Diencephalon (tissue), 1 donor: Measurements from ENCODE around the gene LTBR. TPM values are rescaled to one million over a fixed set of nuclear protein-coding genes. Genes with fewer than 3 reads are reported as not detected.

Experiments
- small RNA-seq: library from RNA; depleted of rRNA; stranded (forward); fragments of <200 nt; gene quantifications from one replicate; pipeline ENCODE3, GENCODE V24; 2014
- total RNA-seq: library from RNA; depleted of rRNA; stranded (reverse); fragments of >200 nt; gene quantifications from one replicate; pipeline ENCODE4 v1.2.3, GENCODE V29; 2014

Gene LTBR
- 4.4 TPM for total RNA-seq

DNA sequence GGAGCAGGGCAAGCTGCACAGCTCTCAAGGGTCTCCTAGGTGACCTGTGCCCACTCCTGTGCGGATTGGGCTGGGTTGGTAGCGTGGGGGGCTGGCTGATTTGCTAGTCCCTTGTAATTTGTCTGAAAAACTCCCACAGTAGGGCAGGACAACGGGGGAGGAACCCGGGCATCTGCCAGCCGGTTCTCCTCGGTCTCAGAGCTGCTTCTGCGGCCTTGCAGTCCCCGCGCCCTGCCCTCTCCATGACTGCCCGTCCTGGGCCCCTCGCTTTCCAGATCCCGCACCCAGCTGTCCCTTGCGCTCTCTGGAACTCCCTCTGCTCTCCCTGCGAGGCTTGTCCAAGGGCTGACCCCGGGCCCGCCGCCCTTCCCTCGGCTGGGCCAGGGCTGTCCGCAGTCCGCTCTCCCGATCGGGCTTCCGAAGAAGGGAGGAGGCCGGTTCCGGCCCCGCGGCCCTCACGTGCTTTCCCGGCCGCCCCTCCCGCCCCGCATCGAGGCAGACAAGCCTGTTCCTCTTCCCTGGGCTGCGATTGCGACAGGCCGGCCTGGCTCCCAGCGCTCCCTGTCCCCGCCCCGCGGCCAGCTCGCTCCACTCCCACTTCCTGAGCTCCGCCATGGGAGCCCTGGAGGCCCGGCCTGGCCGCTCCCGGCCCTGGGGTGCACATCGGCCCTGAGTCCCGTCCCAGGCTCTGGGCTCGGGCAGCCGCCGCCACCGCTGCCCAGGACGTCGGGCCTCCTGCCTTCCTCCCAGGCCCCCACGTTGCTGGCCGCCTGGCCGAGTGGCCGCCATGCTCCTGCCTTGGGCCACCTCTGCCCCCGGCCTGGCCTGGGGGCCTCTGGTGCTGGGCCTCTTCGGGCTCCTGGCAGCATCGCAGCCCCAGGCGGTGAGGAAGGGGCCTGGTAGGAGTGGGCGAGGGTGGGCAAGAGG is at the start of gene LTBR:
LTBR (plus strand) TSS at position 591 of the 927 bp plus-strand sequence; CDS start at position 788, 197 bp downstream.

DNA sequence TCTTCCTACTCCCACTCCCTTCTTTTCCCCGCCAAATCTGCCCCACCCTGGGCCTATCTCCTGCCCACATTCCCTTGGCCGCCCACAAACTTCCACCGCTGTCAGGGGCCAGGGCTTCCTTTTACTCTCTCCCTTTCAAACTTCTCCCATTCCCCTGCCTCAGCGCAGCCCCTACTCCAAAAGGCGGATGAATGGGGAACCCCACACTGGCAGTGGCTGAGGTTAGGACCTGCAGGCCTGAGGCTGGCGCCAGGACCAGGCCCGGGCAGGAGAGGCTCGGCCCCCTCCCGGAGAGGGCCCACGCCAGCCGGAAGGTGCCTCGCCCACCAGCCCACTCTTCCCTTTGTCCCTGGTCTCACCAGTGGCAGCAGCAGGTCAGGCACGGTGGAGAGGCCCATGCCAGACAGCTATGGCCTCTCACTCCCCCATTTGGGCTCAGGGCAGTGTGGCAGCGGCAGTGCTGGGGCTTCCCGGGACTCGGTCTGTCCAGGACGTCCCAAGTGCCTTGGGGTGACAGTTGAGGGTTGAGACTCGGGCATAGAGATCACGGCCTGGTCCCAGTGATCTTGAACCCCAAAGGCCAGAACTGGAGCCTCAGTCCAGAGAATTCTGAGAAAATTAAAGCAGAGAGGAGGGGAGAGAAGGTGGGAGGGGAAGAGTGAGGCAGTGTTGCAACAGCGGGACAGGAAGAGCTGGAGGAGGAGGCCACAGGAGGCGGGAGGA is 42.4 kb upstream of the LTBR start, which contains the start of gene TNFRSF1A:
TNFRSF1A (minus strand) TSS at position 660 of the 723 bp plus-strand sequence; CDS start at position 398, 262 bp downstream.

DNA sequence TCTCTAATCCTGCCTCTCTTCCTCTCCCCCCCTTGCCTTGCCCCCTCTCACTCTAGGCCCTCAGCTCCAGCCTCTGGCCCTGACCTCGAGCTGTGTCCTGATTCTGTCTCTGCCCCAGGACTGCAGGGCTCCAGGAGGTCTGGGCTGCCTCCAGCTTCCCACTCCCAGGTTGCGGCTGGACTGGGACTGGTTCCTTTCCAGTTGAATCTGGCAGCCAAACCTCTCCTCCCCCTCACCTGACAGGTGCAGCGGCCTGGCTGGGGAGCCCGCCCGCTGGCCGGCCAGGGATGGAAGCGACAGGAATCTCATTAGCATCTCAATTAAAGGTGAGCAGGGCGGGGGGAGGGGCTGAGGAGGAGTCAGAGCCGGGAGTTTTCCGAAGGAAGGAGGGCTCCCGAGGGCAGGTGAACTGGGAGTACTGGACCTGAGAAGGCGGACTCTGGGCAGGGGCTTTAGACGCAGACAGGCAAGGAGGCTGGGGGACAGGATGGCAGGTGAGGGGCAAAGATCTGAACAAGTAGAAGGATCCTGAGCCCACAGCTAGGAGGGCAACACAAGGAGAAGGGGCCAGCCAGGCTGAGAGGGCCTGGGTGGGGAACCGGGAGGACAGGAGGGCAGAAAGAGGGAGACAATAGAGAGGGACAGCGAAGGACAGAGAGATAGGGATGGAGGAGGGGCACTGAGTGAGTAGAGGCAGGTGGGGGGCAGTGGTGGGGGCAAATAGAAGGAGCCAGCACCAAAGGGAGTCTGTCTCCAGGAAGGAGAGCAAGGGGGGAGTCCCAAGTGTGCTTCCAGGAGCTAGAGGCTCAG is 8.5 kb upstream of the LTBR start, which contains the start of gene SCNN1A:
SCNN1A (minus strand) TSS at position 295 of the 810 bp plus-strand sequence. CDS start 780 bp downstream, outside the sequence.

Small RNA genes lying within 50 kb of the gene (small RNA-seq; reads per million reads assigned to genes)
- gene RN7SL391P, result not detected

Other genes starting within 250 kb of the LTBR start
- 41.5 TPM for gene CD9, start 183.8 kb upstream of the LTBR start, total RNA-seq
- 0.23 TPM for gene PLEKHG6, start 73.5 kb upstream of the LTBR start, total RNA-seq
- gene TNFRSF1A, start 42.1 kb upstream of the LTBR start, total RNA-seq, result 12.5 TPM
- gene SCNN1A, start 8.6 kb upstream of the LTBR start, total RNA-seq, result not detected
- 0.46 TPM for gene CD27, start 60.8 kb downstream of the LTBR start, total RNA-seq
- 2.8 TPM for gene TAPBPL, start 67.9 kb downstream of the LTBR start, total RNA-seq
- 27.2 TPM for gene VAMP1, start 86.5 kb downstream of the LTBR start, total RNA-seq
- 33.0 TPM for gene MRPL51, start 109.1 kb downstream of the LTBR start, total RNA-seq
- gene NCAPD2, start 109.9 kb downstream of the LTBR start, total RNA-seq, result 17.8 TPM
- gene GAPDH, start 150.4 kb downstream of the LTBR start, total RNA-seq, result 2,434 TPM
- gene IFFO1, start 171.9 kb downstream of the LTBR start, total RNA-seq, result 5.5 TPM
- 13.8 TPM for gene NOP2, start 184.1 kb downstream of the LTBR start, total RNA-seq
- 204 TPM for gene CHD4, start 223.2 kb downstream of the LTBR start, total RNA-seq